ENCODE results near the gene COL16A1.

DNA sequence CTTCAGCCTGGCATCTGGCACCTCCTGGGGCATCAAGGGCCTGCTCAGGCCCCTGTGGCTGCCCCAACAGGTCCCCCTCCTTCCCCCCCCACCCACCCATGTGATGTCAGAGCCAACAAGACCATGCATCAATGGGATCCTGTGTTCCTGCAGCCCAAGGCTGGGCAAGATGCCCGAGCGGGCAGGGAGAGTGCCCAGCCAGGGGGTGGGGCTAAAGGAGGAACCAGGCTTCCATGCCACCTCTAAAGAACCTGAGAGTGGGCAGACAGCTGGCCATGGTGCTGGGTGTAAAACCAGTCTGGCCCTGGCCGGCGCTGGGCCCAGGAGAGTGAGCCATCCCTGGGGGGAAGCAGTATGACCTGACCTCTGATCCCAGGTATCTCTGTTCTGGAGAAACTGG is 7.6 kb downstream of the COL16A1 start:
- TF ChIP-seq BHLHE40 (IDR thresholded peaks at IDR 0.05; ENCODE audit: borderline replicate concordance) (no peak), FOXM1 (IDR thresholded peaks at IDR 0.05; ENCODE audit: borderline replicate concordance) (no peak), HDGF (IDR thresholded peaks at IDR 0.05; ENCODE audit: borderline replicate concordance) (no peak), ARNT (IDR thresholded peaks at IDR 0.05) (no peak), NFRKB (IDR thresholded peaks at IDR 0.05) (no peak), FOXK2 (IDR thresholded peaks at IDR 0.05) (no peak), TARDBP (IDR thresholded peaks at IDR 0.05) (no peak), SUZ12 (IDR thresholded peaks at IDR 0.05) (no peak)
- TF ChIP-seq, protein P1, sequence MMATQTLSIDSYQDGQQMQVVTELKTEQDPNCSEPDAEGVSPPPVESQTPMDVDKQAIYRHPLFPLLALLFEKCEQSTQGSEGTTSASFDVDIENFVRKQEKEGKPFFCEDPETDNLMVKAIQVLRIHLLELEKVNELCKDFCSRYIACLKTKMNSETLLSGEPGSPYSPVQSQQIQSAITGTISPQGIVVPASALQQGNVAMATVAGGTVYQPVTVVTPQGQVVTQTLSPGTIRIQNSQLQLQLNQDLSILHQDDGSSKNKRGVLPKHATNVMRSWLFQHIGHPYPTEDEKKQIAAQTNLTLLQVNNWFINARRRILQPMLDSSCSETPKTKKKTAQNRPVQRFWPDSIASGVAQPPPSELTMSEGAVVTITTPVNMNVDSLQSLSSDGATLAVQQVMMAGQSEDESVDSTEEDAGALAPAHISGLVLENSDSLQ (IDR thresholded peaks at IDR 0.05): no peak

Data from HEK293T (cell line).